GM19328 (cell line): ENCODE results near the gene NXPE2.
"Not testable (repeated sequence)": the region's sequence is repeated elsewhere in the genome, so short reads cannot be mapped to it uniquely, and the experiment has no call there.

Experiments
- ATAC-seq: cut with Tn5 transposase; IDR thresholded peaks from one replicate; pipeline ENCODE4 v1.9.1; 2021; ENCODE audit warnings: mild to moderate bottlenecking, moderate library complexity; ENCODE audit not compliant: unreplicated experiment

NXPE2 gene

DNA sequence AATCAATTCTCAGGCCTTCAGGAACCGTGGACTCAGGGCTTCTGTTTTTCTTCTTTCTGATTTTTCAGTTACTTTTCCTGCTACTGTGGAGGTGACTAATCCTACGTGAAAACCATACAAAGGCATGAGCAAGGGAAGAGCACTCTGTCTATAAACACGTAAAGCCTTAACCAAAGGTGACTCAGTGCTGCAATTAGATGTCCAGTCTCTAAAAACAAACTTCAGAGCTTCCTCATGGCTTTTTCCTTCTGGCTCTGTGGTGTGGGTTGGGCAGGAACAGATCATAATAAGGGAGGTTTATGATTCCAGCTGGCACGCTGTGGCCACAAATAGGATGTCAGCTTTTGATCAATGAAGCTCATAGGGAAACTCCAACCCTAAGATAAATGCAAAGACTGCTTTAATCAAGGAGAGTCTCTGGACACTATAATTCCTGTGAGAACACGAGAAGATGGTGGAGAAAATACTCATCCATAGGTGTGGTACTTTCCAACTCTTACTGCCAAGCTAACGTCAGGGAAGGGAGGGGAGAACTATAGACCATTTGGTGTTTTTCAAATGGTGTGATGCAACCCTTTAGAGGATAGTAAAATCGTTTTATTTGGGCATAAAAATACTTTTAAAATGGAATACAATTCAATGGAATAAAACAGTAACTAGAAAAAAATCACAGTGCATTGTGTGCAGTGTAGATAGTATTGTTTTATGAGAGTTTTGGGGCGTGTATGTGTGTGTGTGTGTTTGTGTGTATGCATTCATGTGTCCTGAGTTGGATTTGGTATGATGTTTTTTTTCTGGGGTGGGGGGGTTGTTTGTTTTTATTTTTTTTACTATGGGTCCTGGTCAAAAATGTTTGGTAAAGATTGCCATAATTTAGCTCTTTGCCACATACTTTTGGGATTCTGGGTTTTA, at the start of gene NXPE2:
NXPE2 (plus strand) TSS at position 403 of the 912 bp plus-strand sequence; CDS start at position 452, 49 bp downstream.
- ATAC-seq: no peak

DNA sequence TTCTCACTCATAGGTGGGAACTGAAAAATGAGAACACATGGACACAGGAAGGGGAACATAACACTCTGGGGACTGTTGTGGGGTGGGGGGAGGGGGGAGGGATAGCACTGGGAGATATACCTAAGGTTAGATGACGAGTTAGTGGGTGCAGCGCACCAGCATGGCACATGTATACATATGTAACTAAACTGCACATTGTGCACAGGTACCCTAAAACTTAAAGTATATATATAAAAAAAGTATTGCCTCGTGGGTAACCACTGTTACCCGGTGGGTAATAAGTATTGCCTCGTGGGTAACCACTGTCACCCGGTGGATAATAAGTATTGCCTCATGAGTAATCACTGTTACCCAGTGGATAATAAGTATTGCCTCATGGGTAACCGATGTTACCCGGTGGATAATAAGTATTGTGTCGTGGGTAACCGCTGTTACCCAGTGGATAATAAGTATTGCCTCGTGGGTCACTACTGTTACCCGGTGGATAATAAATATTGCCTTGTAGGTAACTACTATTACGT, 46.8 kb upstream of the NXPE2 start:
- ATAC-seq: not testable (repeated sequence)

GRCh38 chr11:114639440-114639839, 38.9 kb upstream of the NXPE2 start:
- ATAC-seq: not testable (repeated sequence)

DNA sequence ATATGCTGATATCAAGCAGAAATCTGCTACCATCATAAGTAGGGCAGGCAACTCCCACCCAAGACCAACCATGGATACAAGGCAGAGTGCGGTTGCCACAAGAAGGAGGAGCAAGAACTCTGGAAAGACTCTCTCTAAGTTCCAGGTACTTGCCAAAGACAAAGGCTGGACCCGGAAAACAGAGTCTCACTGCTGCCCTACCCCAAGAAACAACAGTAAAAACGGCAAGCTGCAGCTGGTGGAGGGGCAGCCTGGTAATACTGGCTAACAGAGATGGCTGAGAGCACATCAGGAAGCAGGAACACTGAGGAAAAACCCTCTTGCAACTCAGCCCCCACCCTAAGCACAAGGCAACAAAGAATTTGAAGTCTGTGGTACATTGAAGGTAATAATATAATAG, 27.7 kb upstream of the NXPE2 start:
- ATAC-seq: no peak

- no peak for ATAC-seq
Observed at GRCh38 chr11:114651145-114651718, 27.1 kb upstream of the NXPE2 start.

GRCh38 chr11:114653148-114653547, 25.2 kb upstream of the NXPE2 start:
- ATAC-seq: no peak

DNA sequence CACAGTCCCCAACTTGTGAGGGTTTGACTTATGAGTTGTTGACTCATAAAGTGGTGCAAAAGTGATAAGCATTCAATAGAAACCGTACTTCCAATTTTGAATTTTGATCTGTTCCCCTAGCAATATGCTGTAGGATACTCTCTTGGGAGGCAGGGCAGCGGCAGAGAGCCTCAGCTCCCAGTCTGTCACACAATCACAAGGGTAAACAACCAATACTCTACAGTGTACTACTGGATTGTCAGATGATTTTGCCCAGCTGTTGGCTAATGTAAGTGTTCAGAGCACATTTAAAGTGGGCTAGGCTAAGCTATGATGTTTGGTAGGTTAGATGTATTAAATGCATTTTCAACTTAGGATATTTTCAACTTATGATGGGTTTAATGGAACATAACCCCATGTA, 13.7 kb upstream of the NXPE2 start:
- ATAC-seq: no peak

DNA sequence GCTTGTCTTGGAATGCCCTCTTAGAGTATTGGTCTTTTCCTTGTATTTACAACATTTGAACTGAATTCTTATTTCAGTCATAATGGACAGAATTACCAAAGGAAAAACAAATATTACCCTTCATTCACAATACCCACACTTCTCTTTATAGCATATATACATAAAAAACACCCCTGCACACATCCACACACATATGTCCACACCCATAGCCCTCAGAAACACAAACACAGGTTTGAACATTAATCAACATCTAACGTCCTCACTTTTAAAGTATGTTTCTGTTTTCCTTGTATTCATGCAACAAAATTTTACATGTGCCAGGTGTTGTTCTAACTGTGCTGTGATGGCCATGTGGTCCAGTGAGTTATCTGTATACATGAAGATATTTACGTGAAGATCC, 11.6 kb upstream of the NXPE2 start:
- no peak for ATAC-seq

GRCh38 chr11:114668109-114668508, 10.2 kb upstream of the NXPE2 start:
- no peak for ATAC-seq

DNA sequence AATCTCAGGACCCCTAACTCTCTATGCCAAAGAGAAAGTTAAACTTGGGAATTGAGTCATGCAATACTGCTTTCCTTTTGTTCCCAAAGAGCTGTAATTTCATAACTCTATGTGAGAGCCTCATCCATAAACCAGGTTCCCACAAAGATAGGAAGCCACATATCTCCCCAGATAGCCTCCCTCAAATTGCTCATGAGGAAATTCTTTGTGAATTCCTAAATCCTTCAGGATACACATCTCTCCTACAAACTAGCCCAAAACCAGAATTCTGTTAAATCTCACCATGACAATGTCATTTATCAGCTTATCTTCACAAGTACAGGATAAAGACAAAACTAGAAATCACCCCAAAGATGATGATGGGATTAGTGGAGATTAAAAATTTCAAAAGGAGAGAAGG, 4.7 kb upstream of the NXPE2 start:
- ATAC-seq: no peak

- no peak for ATAC-seq
Observed at GRCh38 chr11:114679505-114679904, 1.2 kb downstream of the NXPE2 start.

DNA sequence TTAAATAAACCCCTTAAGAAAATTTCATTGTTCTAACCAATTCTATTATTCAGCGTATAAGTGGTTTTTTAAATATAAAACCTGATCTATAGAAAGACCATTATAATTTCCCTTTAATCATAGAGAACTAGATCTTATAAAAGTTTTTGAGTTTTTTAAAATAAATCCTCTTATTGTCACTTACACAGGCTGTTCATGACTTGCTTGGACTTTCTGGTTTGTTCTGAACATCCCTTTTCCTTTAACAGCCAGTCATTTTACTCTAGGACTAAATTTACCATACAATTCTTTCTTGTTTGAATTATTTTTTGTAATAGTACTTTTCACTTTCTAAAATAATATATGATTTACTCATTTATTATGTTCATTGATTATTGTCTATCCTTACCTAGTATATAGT, 4.7 kb downstream of the NXPE2 start:
- ATAC-seq: no peak

DNA sequence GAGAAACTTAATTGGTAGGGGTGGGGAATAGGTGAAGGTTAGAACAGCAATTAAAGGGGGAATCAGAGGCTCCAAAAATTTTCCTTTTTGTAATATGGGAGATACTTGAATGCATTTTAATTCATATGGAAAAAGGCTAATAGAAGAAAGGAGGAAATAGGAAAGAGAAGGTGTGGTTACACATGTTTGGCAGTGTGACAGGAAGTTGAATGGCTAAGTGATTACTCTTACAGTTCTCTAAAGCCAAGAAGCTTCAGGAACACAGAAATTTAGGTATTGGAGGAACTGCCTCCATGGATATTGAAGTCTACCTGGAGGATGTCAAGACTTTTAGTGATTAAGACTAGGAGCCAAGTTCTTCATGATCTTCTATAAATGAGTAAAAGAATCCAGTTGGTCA, 6.3 kb downstream of the NXPE2 start:
- ATAC-seq: no peak

GRCh38 chr11:114685097-114685496, 6.8 kb downstream of the NXPE2 start:
- no peak for ATAC-seq

DNA sequence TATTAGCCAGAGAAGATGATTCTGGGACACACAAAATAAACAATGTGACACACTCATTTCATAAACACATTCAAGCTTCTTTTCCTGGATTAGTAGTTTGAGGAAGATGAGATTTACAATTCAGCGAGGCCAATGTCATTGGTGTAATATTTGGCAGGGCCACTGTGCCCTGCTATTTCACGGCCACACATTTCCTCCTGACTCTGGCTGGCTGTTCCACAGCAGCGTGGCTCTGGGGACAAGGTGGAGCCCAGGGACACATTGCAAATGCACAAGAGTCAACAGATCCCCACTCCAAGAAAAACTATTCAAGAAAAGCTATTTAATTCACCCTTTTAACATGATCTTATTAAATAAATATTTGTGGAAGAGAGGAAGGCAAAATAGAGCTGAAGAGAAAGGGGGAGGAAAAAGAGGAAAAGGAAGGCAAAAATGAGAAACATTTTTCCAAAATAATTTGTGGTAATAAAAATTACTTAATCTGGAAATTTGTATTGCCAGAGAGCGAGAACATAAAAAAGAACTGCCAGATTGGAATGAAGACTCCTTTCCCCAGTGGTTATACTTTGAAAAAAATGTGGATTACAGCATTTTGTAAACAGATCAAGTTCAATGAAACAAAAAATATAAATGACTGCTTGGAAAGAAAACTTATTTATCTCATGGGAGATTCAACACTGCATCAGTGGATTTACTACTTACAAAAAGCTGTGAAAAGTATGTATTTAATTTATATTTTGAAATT, 27.1 kb downstream of the NXPE2 start:
- ATAC-seq: no peak

GRCh38 chr11:114709960-114710359, 31.6 kb downstream of the NXPE2 start:
- no peak for ATAC-seq

GRCh38 chr11:114713756-114714155, 35.4 kb downstream of the NXPE2 start:
- ATAC-seq: no peak

- ATAC-seq: no peak
Observed at GRCh38 chr11:114719562-114719961, 41.2 kb downstream of the NXPE2 start.

DNA sequence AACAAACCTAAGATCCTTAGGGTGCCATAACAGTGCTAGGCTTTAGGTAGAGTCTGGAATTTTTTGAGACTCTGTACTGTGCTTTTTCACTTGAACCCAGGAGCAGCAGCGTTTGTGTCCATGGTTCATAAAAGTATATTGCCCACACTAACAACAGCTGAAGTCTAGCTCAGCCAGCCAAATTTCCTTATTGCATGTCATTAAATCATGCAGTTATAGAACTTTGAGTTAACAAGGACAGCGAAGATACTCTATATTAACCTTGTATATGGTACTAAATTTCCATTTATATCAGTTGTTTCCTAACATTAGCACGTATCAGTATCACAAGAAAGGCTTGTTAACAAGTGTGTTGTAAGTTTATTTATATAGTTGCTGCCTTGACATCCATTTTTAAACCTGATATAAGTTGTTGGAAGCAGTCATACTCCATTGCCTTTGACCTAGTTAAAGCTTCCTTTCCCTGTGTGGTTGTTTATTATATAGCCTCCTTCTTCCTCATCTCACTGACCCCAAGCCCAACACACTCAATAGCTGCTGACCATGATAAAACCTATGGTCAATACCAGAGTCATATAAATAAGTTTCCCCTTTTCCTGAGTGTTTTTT, 46.7 kb downstream of the NXPE2 start:
- no peak for ATAC-seq

DNA sequence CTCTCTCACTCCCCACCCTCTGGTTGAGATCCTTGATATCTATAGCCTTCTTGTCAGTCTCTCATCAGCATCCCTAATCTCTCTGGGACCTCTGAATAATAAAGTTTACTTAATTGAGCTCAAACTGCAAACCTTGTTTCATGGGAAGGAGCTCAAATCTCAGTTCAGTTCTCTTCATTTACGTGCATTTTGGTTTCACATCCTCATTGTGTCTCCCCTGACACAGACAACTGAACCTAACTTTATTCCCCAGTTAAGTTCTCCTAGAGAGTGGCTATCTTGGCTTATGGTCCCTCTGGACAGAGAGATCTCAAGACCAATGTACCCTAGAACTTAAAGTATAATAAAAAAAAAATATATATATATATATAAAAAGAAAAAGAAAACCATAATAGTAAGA, 47.3 kb downstream of the NXPE2 start:
- no peak for ATAC-seq

DNA sequence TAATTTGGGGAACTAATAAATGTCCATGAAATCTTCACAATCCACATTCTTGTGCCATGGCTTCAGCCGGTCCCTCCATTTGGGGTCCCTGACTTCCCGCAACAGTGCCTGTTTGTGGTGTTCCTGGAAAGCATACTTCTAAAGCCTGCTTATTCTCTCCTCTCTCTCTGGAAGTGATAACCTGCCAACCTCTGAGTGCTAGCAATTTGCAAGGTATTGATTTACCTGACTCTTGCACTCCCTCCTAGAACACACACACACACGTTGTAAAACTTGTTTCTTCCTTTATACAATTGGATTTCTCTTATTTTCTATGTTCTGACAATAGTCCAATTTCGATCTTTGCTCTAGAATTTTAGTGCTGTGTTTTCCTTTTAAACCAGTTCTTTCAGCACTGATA, 58.5 kb downstream of the NXPE2 start:
- no peak for ATAC-seq
